HG02623 (cell line): Measurements from ENCODE around the gene OR10H4.
"Not testable (repeated sequence)": the region's sequence is repeated elsewhere in the genome, so short reads cannot be mapped to it uniquely, and the experiment has no call there.

Source experiments
- ATAC-seq: cut with Tn5 transposase; IDR thresholded peaks from one replicate; pipeline ENCODE4 v1.9.1; 2021; ENCODE audit warnings: moderate library complexity; ENCODE audit not compliant: unreplicated experiment

The OR10H4 gene, protein sequence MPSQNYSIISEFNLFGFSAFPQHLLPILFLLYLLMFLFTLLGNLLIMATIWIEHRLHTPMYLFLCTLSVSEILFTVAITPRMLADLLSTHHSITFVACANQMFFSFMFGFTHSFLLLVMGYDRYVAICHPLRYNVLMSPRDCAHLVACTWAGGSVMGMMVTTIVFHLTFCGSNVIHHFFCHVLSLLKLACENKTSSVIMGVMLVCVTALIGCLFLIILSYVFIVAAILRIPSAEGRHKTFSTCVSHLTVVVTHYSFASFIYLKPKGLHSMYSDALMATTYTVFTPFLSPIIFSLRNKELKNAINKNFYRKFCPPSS

DNA sequence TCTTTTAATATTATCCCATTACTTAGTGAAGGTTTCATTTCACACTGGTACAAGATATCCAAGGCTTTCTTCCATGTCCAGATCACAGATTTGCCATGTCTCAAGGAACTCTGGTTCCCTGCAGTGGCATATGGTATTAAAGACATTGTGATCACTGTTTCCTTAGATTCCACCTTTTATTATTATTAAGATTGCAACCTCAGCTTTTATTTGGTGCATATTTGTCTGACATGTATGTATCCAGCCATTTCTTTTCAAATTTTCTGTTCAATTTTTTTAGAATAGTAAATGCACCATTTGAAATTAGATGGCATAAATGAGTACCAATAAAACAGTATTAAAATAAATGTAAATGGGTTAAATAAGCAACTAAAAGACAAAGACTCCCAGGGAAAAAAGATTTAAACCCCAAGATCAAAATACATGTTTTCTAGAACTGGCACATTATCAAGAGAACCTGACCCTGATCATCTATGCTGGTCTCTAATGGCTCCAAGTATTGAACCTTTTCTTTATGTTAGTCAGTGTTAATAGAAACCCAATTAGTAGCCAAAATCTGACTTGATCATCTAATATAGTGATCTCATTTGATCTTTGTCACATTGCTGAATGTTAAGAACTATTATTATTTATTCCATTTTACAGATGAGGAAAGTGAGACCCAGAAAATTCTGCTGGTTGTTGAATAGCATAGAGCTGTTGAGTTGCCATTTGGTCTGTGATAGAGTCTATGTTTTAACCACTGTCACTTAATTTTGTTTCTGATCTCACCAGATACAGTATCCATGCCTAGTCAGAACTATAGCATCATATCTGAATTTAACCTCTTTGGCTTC is at the start of gene OR10H4:
Gene OR10H4, plus strand, starts transcription at position 786 of the 836 bp plus-strand sequence. Its CDS starts 0 bp downstream, at position 786.
- ATAC-seq, result no peak

GRCh38 chr19:15899561-15899960 is 49.2 kb upstream of the OR10H4 start:
- ATAC-seq, result not testable (repeated sequence)

GRCh38 chr19:15900032-15900431 is 48.8 kb upstream of the OR10H4 start:
- ATAC-seq, result not testable (repeated sequence)

DNA sequence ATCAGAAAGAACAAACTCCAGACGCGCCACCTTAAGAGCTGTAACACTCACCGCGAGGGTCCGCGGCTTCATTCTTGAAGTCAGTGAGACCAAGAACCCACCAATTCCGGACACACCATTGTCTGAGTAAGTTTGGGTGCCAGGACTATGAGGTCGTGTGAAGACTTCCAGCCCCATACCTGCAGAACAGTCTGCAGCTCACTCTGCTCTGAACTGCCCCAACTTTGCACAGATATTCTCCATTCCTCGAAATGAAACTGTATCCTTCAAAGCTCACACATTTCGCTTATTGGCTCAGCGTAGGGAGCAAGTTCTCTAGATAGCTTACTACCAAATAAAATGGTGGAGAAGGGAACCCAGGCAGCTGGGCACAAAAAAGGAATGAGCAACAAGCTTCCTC is 48.3 kb upstream of the OR10H4 start:
- no peak for ATAC-seq

GRCh38 chr19:15902254-15902653 is 46.6 kb upstream of the OR10H4 start:
- no peak for ATAC-seq

DNA sequence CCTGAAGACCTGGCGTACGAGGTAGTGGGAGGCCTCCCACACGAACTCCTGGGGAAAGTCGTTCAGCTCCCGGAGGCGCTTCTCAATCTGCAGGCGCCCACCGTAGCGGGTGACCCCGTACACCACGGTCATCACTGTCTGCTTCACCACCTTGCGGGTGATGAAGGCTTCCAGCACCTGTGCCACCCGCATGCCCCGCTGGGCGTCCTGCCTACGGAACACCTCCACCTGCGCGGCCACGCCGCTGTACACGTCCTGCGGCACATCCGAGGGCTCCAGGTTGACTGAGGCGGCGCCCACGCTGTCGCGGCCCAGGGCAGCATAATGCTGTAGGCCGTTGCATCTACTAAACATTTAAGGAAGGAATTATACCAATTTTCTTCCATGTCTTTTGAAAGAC is 45.9 kb upstream of the OR10H4 start:
- not testable (repeated sequence) for ATAC-seq

- ATAC-seq, result no peak
Measured at GRCh38 chr19:15905026-15905425, 43.8 kb upstream of the OR10H4 start.

GRCh38 chr19:15911599-15912235 is 37.1 kb upstream of the OR10H4 start:
- ATAC-seq, result no peak

- ATAC-seq, result no peak
Measured at GRCh38 chr19:15913384-15913783, 35.4 kb upstream of the OR10H4 start.

DNA sequence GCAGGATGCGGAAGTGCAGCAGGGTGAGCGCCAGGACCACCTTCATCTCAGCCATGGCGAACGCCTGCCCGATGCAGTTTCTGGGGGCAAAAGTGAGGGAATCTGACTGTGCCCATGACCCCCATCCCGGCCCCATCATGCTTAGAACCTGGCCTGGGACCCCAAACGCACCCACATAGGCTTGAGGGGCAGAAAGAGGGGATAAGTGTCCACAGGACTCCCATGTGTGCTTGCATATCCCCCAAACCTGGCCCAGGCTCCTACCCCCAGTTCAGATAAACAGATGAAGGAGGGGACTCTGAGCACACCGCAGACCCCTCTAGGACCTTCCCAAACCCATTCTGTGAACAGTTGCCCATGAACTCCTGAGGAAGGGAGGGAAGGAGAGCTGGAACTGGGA is 35.0 kb upstream of the OR10H4 start:
- ATAC-seq, result no peak

DNA sequence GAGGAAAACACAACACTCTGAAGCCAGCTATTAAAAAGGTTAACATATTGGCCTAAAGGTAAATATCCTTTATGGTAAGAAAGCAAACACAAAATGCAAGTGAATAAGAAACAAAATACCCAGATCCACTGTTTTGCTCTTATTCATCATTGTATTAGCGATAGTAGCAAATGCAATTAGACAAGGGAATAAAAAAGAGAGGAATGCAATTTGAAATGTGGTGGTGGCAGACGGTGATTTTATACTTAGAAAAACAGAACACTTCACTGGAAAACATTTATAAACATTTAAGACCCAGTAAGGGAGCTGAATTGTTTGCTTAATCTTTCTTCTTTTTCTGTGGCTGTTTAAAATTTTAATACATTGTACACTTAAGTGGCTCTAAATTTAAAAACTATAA is 33.7 kb upstream of the OR10H4 start:
- ATAC-seq, result no peak

GRCh38 chr19:15919243-15919642 is 29.6 kb upstream of the OR10H4 start:
- no peak for ATAC-seq

- no peak for ATAC-seq
Measured at GRCh38 chr19:15922021-15922420, 26.8 kb upstream of the OR10H4 start.

GRCh38 chr19:15923702-15924101 is 25.1 kb upstream of the OR10H4 start:
- ATAC-seq, result no peak

DNA sequence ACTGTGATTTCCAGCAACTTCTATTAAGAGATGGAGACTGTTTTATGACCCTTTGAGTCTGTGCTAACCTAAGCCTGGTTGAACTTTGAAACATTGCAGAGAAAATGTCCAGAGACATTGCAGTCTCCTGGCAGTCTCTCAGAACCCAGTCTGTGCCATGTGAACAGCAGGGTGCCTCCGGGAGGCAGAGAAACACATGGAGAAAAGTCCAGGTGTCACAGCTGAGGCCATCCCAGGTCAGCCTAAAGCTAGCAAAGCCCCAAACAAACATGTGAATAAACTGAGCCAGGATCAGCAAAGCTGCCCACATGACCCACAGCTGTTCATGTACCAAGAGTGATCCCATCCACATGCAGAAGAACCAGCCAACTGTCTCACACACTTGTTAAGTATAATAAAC is 22.3 kb upstream of the OR10H4 start:
- no peak for ATAC-seq

DNA sequence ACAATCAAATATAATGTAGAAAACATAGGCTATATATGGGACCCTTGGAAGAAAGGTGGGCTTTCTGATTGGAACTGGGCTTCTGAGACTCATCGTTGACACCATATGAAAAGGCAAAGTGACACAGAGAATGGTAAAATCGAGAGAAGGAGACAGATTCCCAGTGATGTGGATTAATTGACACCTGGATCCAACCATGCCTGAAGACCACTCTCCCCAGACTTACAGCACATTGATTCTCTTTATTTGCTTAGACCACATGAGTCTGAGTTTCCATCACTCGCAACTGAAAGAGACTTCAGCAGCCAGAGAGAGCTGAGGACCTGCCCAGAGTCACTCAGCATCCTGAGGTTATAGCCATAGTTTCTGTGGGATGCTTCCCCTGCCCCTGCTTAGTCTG is 20.5 kb upstream of the OR10H4 start:
- ATAC-seq, result no peak

GRCh38 chr19:15933761-15934331 is 15.0 kb upstream of the OR10H4 start:
- ATAC-seq, result not testable (repeated sequence)

GRCh38 chr19:15934332-15935078 is 14.3 kb upstream of the OR10H4 start, which contains the start of gene CYP4F11:
Gene CYP4F11, minus strand, starts transcription at chr19:15934529. Its CDS starts 121 bp downstream, at chr19:15934408.
- no peak for ATAC-seq

GRCh38 chr19:15935167-15935702 is 13.6 kb upstream of the OR10H4 start:
- ATAC-seq, result no peak

- no peak for ATAC-seq
Measured at GRCh38 chr19:15936173-15936572, 12.6 kb upstream of the OR10H4 start.
